Astrocyte of the spinal cord (primary cell): ENCODE results near the gene BTBD9.
A peak's percentile ranks its signal among the peaks of the same experiment; 100 is the strongest.

Source experiments
- DNase-seq: peaks from one replicate; pipeline ENCODE4 v3.0.0; 2011; ENCODE audit warnings: low read depth, low spot score
- H3K4me3 ChIP-seq: 2 replicates; pipeline ENCODE4 v1.5.1; 2011; ENCODE audit warnings: low read depth, mild to moderate bottlenecking, low read length, moderate library complexity
- CTCF ChIP-seq: IDR thresholded peaks from 2 replicates; pipeline ENCODE4 v1.5.1; 2012; ENCODE audit warnings: low read depth, mild to moderate bottlenecking, low read length, inconsistent platforms
- in situ Hi-C: cut with HindIII; loops from 2 replicates; pipeline ENCODE4 v1.10.0; 2017; ENCODE audit warnings: low sequenced_read_pairs

Gene BTBD9

GRCh38 chr6:38639498-38640215 is at the start of gene BTBD9:
Gene BTBD9 (minus strand): TSS chr6:38639929.
- peak; percentile 87 for DNase-seq
- H3K4me3 ChIP-seq: peak within 1 kb of the TSS; percentile 84
- no peak for TF ChIP-seq CTCF
- in situ Hi-C loops: no loop called here

- no peak for TF ChIP-seq CTCF
- no peak overlapping the region for H3K4me3 ChIP-seq
- DNase-seq: no peak
- in situ Hi-C loops: no loop called here
Observed at GRCh38 chr6:38688579-38689087, 48.9 kb upstream of the BTBD9 start.

GRCh38 chr6:38687549-38687948 is 47.8 kb upstream of the BTBD9 start:
- no peak overlapping the region for H3K4me3 ChIP-seq
- no peak for TF ChIP-seq CTCF

GRCh38 chr6:38687043-38687353 is 47.3 kb upstream of the BTBD9 start:
- no peak overlapping the region for H3K4me3 ChIP-seq
- in situ Hi-C loops: no loop called here
- no peak for DNase-seq
- no peak for TF ChIP-seq CTCF

More at GRCh38 chr6:38687549-38687948, 47.8 kb upstream of the BTBD9 start:
- in situ Hi-C loops: no loop called here
- DNase-seq: no peak

GRCh38 chr6:38686270-38687042 is 46.7 kb upstream of the BTBD9 start:
- DNase-seq: no peak
- TF ChIP-seq CTCF: no peak
- in situ Hi-C loops: no loop called here

GRCh38 chr6:38684904-38685303 is 45.2 kb upstream of the BTBD9 start:
- in situ Hi-C loops: no loop called here
- no peak overlapping the region for H3K4me3 ChIP-seq
- TF ChIP-seq CTCF: no peak
- DNase-seq: no peak

More at GRCh38 chr6:38686270-38687042, 46.7 kb upstream of the BTBD9 start:
- no peak overlapping the region for H3K4me3 ChIP-seq
